IMR-90 (cell line): ENCODE measurements around the gene KCNIP1. TPM values are rescaled to one million over a fixed set of nuclear protein-coding genes. Genes with fewer than 3 reads are reported as not detected.

Source experiments
- ATAC-seq: fragments of 200-7000 bp; cut with Tn5 transposase; 2 replicates; pipeline ENCODE4 v1.9.1; 2020; ENCODE audit warnings: low read depth, mild to moderate bottlenecking, moderate library complexity
- BruUV-seq: library from RNA; stranded (reverse); fragments of 400-500 nt; replicated peaks from 2 replicates; lab custom pipeline; 2021; lab: Mats Ljungman, UMichigan
- CTCF ChIA-PET: fragments of 300-600 bp; formaldehyde crosslinking; extraction: SDS; loops from one replicate; lab custom pipeline; 2021; ENCODE audit warnings: antibody characterized with exemption; lab: Yijun Ruan, JAX
- POLR2A ChIA-PET: fragments of 300-600 bp; sonication (Branson Sonifier 250); formaldehyde crosslinking; loops from one replicate; lab custom pipeline; 2022; ENCODE audit warnings: antibody characterized with exemption; ENCODE audit not compliant: unreplicated experiment; lab: Charles Lee
- DNase-seq: peaks from one replicate; pipeline ENCODE4 v3.0.0; 2013
- H2AFZ ChIP-seq: replicated peaks from 2 replicates; pipeline ENCODE3; 2013; ENCODE audit warnings: low read length, mild to moderate bottlenecking; ENCODE audit not compliant: poor library complexity
- H2AK5ac ChIP-seq: 2 replicates; pipeline ENCODE4 v1.6.1; 2013; ENCODE audit warnings: low read depth, low read length, inconsistent platforms
- H2AK9ac ChIP-seq: replicated peaks from 2 replicates; pipeline ENCODE3; 2013; ENCODE audit warnings: mild to moderate bottlenecking, low read depth, low read length, moderate library complexity; ENCODE audit not compliant: poor library complexity
- H2BK120ac ChIP-seq: 2 replicates; pipeline ENCODE4 v1.6.1; 2013; ENCODE audit warnings: low read depth, low read length, inconsistent platforms
- H2BK15ac ChIP-seq: 3 replicates; pipeline ENCODE4 v1.6.1; 2013; ENCODE audit warnings: low read depth, low read length, inconsistent platforms
- H2BK20ac ChIP-seq: 2 replicates; pipeline ENCODE4 v1.6.1; 2013; ENCODE audit warnings: low read depth, mild to moderate bottlenecking, inconsistent platforms, low read length, moderate library complexity
- H2BK5ac ChIP-seq: 2 replicates; pipeline ENCODE4 v1.6.1; 2013; ENCODE audit warnings: mild to moderate bottlenecking, low read depth, low read length, inconsistent platforms; ENCODE audit not compliant: poor library complexity, severe bottlenecking
- H3K14ac ChIP-seq: replicated peaks from 2 replicates; pipeline ENCODE4 v1.6.1; 2013; ENCODE audit warnings: low read depth, low read length, inconsistent platforms
- H3K18ac ChIP-seq: 2 replicates; pipeline ENCODE4 v1.6.1; 2013; ENCODE audit warnings: low read depth, low read length, control low read depth
- H3K23ac ChIP-seq: 2 replicates; pipeline ENCODE4 v1.6.1; 2013; ENCODE audit warnings: low read depth, low read length, inconsistent platforms
- H3K27ac ChIP-seq: 2 replicates; pipeline ENCODE4 v1.5.1; 2013; ENCODE audit warnings: mild to moderate bottlenecking, control low read depth, low read length; ENCODE audit not compliant: insufficient read depth
- H3K27me3 ChIP-seq: 2 replicates; pipeline ENCODE4 v1.6.1; 2013; ENCODE audit warnings: low read length; ENCODE audit not compliant: control insufficient read depth, insufficient read depth
- H3K36me3 ChIP-seq: 2 replicates; pipeline ENCODE4 v1.6.1; 2013; ENCODE audit warnings: low read length, mixed read lengths; ENCODE audit not compliant: control insufficient read depth, insufficient read depth
- H3K4ac ChIP-seq: 2 replicates; pipeline ENCODE4 v1.6.1; 2013; ENCODE audit warnings: low read depth, low read length, inconsistent platforms
- H3K4me1 ChIP-seq: 2 replicates; pipeline ENCODE4 v1.6.1; 2013; ENCODE audit warnings: low read length, mixed read lengths; ENCODE audit not compliant: control insufficient read depth, insufficient read depth
- H3K4me2 ChIP-seq: 2 replicates; pipeline ENCODE4 v1.6.1; 2013; ENCODE audit warnings: low read depth, mild to moderate bottlenecking, control low read depth, low read length, moderate library complexity
- H3K4me3 ChIP-seq: 2 replicates; pipeline ENCODE4 v1.5.1; 2013; ENCODE audit warnings: low read depth, mild to moderate bottlenecking, control low read depth, low read length, moderate library complexity; ENCODE audit not compliant: insufficient read depth
- H3K56ac ChIP-seq: 2 replicates; pipeline ENCODE4 v1.6.1; 2013; ENCODE audit warnings: low read length, inconsistent platforms; ENCODE audit not compliant: insufficient read depth; ENCODE audit errors: extremely low read depth
- H3K79me1 ChIP-seq, 2 experiments: 2 replicates each; pipeline ENCODE4 v1.6.1; 2013; ENCODE audit warnings: low read length in 2 of 2, inconsistent platforms in 1 of 2, low read depth in 1 of 2
- H3K9ac ChIP-seq: 2 replicates; pipeline ENCODE4 v1.6.1; 2013; ENCODE audit warnings: low read depth, low read length, control low read depth
- H3K9me1 ChIP-seq: 2 replicates; pipeline ENCODE4 v1.6.1; 2013; ENCODE audit warnings: low read length, inconsistent platforms; ENCODE audit not compliant: insufficient read depth
- H3K9me3 ChIP-seq: 2 replicates; pipeline ENCODE4 v1.6.1; 2013; ENCODE audit warnings: low read length; ENCODE audit not compliant: control insufficient read depth, insufficient read depth
- H4K20me1 ChIP-seq: 2 replicates; pipeline ENCODE4 v1.6.1; 2013; ENCODE audit warnings: low read length, inconsistent platforms; ENCODE audit not compliant: insufficient read depth
- H4K5ac ChIP-seq: 2 replicates; pipeline ENCODE4 v1.6.1; 2013; ENCODE audit warnings: mild to moderate bottlenecking, low read depth, low read length, control low read depth
- H4K8ac ChIP-seq, 2 experiments: 2 replicates each; pipeline ENCODE4 v1.6.1; 2013; ENCODE audit warnings: low read depth in 2 of 2, low read length in 2 of 2, control low read depth in 1 of 2, inconsistent platforms in 1 of 2
- H4K91ac ChIP-seq: 2 replicates; pipeline ENCODE4 v1.6.1; 2013; ENCODE audit warnings: low read depth, low read length, inconsistent platforms; ENCODE audit not compliant: insufficient read depth
- BHLHE40 ChIP-seq: fragments of 150-350 bp; IDR thresholded peaks from 2 replicates; pipeline ENCODE4 v1.6.1; 2016; ENCODE audit warnings: mild to moderate bottlenecking, low read depth, low read length
- RFX5 ChIP-seq: IDR thresholded peaks from 2 replicates; pipeline ENCODE4 v1.8.0; 2012; ENCODE audit warnings: low read depth, mild to moderate bottlenecking, low read length, moderate library complexity
- WGBS, 2 experiments: methylation state at CpG; one replicate each; pipeline versions ENCODE4 v1.1.5 to v1.1.7; 2013; ENCODE audit warnings: missing lambda C conversion rate in 2 of 2; ENCODE audit not compliant: insufficient read length in 1 of 2; ENCODE audit errors: extremely low coverage in 2 of 2; 5-methylcytosine and 5-hydroxymethylcytosine counted together
- dilution Hi-C: fragments of 300-500 bp; cut with HindIII; formaldehyde crosslinking; loops from one replicate; pipeline ENCODE4 v1.14.3; 2018; ENCODE audit warnings: low sequenced_read_pairs; ENCODE audit not compliant: unreplicated experiment
- in situ Hi-C: fragments of 300-500 bp; cut with MboI; formaldehyde crosslinking; loops from 3 replicates; pipeline ENCODE4 v1.14.3; 2019; ENCODE audit warnings: low sequenced_read_pairs, inconsistent platforms, mixed read lengths
- intact Hi-C: fragments of 100-400 bp; cut with micrococcal nuclease; formaldehyde crosslinking; loops from 2 replicates; pipeline ENCODE4 v1.10.0; 2022
- polyA plus RNA-seq, 3 experiments: library from polyadenylated mRNA; depleted of rRNA; stranded (reverse); fragments of >200 nt; gene quantifications; 2 replicates each; pipeline ENCODE4 v1.2.3, GENCODE V29; 2012; ENCODE audit warnings: low replicate concordance in 1 of 3
- total RNA-seq: library from RNA; depleted of rRNA; stranded (reverse); fragments of >200 nt; gene quantifications from 2 replicates; pipeline ENCODE4 v1.2.3, GENCODE V29; 2012

Gene KCNIP1
- total and polyA plus RNA-seq, 2 of the 4 experiments (the other 2 are of a cell fraction) = not detected

- no TSS peak for BruUV-seq
- Histone ChIP-seq H3K27ac (no peak overlapping the region), H3K18ac (no peak overlapping the region), H3K4me3 (no peak overlapping the region), H2AK9ac (no peak overlapping the region), H3K4ac (no peak overlapping the region), H2BK20ac (no peak overlapping the region), H2BK15ac (no peak overlapping the region), H3K9ac (no peak overlapping the region), H4K20me1 (no peaks in the 10 kb centered on the region), H3K4me2 (no peak overlapping the region; the same call in 1 of the 2 replicates), H3K9me3 (no peaks in the 10 kb centered on the region), H3K27me3 (no peaks in the 10 kb centered on the region; the same call in 1 of the 2 replicates), H4K5ac (no peak overlapping the region), H3K23ac (no peak overlapping the region), H3K56ac (no peak overlapping the region), H3K9me1 (peaks cover 2% of the 10 kb centered on the region; the same call in 1 of the 2 replicates), H4K8ac (no peak overlapping the region), H2AK5ac (no peak overlapping the region), H3K79me1 (no peaks in the 10 kb centered on the region), H3K4me1 (peaks cover 2% of the 10 kb centered on the region; the same call in 1 of the 2 replicates), H2BK5ac (no peak overlapping the region), H2BK120ac (no peak overlapping the region), H2AFZ (no peak overlapping the region), H3K14ac (no peak overlapping the region), H3K36me3 (no peaks in the 10 kb centered on the region), H4K91ac (no peak overlapping the region)
- WGBS, 2 experiments = no CpG with 5 or more reads among the region's 12 CpGs
- in situ Hi-C loops = no loop called here
- DNase-seq (peak; percentile 88), ATAC-seq (peak; percentile 96)
- ChIA-PET POLR2A (no interaction called here), CTCF (no interaction called here)
- dilution Hi-C loops = no loop called here
- intact Hi-C loops = loop anchor here (5.0 kb wide), 1 partner anchor 60 kb away; no protein-coding TSS in a partner anchor
- TF ChIP-seq BHLHE40 (peak; percentile 90), RFX5 (no peak)
These were observed 48.8 kb downstream of the KCNIP1 start for GRCh38 chr5:170552621-170553115.
